GM23248 (cell line): ENCODE results near the gene RAB3IL1.

Experiments used
- EZH2 ChIP-seq: fragments of 200-600 bp; sonication (generic); IDR thresholded peaks from 2 replicates; pipeline ENCODE4 v1.6.1; 2018; ENCODE audit warnings: antibody characterized with exemption, mild to moderate bottlenecking; ENCODE audit not compliant: insufficient read depth, poor library complexity, severe bottlenecking
- EZH2phosphoT487 ChIP-seq: fragments of 200-600 bp; sonication (generic); IDR thresholded peaks from 2 replicates; pipeline ENCODE4 v1.6.1; 2018; ENCODE audit warnings: antibody characterized with exemption, moderate library complexity, mild to moderate bottlenecking, low read depth; ENCODE audit not compliant: insufficient read depth

- TF ChIP-seq EZH2phosphoT487 (no peak), EZH2 (no peak)
These were observed 43.0 kb downstream of the RAB3IL1 start for GRCh38 chr11:61874377-61874809.
